Stimulated activated CD8-positive, alpha-beta memory T cell treated with anti-CD3 and anti-CD28 coated beads, Interleukin-4, amount 100 ng/mL, for 4 hours (primary cell): Measurements from ENCODE around the gene EDA.

Source experiments
- DNase-seq, 2 donors: peaks; one replicate each; pipeline ENCODE4 v3.0.0-alpha.2; 2020; ENCODE audit warnings: low read depth in 2 of 2, low spot score in 1 of 2

The EDA gene

DNA sequence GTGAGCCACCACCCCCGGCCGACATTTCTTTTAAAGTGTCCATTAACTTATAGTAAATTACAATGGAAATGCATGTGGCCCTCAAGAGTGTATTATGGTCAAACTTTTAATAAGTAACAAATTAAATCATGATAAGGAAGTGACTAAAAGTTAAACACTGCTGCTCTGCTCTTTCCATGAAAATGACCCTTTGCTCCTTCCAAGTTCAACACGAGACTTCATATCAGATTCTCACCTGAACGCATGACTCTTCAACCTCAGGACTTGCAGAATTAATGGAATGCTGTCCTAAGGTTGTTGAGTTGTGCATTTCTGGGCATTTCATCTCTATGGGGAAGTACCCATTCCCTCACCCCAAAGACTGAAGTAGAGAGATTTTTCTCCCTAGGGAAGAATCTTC lies 406.7 kb downstream of the EDA start:
- no peak for DNase-seq

DNA sequence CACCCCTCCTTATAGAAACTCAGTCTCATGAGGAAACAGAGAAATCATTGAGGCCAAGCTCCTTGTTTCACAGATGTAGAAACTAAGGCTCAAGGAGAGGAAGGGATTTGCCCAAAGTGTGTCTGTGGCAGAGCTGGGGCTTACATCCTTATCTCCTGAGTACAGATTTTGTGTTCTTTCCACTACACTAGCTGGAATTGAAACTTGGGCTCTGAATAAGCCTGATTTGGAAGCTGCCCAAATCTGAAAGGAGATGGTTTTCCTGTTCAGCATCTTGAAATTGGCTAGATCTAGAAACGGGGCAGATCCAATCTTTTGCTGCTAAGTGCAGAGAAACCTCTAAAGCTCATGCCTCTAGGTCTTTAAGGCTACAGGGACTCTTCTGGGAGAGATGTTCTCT lies 409.6 kb downstream of the EDA start:
- no peak for DNase-seq

DNA sequence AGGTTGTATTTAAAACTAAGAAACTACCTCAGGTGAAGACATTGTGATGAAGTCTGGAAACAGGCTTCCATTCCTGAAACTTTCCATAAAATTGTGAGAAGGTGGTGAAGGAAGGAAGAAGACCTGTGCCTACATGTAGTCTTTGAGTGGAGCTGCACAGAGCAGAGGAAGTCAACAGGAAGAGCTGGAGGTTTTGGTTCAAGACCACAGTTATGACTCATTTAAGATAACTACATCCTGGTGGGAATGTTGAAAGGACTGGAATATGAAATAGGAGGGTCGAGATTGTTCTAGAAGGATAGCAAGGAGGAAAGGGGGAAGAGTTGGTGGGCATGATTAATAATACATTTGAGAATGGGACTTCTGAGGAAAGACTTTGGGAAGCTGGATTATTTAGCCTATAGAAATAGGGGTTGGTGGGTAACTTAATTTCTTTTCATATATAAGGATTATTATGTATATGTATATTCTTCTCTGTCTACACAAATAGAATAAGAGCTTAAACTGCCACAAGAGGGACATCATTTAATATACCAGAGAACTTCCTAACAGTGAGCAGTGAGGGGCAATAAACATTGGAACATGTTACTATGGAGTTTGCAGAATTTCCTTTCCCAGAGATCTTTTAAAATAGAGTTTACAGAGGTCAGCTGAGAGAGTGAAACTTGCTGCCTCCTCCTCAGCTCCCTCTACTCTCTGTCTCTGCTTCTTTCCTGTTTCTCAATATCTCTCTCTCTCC lies 410.4 kb downstream of the EDA start:
- no peak for DNase-seq

DNA sequence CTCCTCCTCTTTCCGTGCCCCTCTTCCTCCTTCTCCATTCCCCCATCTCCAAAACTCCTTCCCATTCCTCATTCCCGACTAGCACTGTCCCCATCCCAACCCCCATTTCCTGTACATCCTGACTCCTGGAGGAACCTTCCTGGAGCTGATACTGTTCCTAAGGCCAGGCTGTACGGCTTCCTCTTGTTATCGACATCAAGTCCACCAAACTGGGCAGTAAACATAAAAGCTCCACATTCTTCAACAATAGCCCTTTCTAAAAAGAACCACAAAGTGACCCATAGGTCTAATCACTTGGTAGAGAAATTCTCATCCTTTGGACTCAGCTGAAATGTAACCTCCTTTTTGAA lies 410.9 kb downstream of the EDA start:
- DNase-seq, result no peak

DNA sequence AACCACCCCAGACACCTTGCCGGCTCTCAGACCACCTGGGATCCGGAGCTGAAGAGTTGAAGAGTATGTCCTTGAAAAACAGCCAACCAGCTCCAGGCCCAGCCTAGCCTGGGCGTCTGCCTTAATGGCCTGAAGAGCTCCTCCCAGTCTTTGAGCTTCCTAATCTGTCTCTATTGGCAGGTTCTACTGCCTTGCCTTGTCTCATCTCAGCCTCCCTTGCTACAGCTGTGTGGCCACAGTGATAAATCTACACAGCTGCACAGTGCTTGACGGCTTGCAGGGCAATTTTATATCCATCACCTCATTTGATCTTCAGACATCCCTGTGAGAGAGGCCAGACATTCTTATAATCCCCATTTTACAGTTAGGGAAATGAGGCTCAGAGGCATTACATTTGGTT lies 413.9 kb downstream of the EDA start:
- no peak for DNase-seq

DNA sequence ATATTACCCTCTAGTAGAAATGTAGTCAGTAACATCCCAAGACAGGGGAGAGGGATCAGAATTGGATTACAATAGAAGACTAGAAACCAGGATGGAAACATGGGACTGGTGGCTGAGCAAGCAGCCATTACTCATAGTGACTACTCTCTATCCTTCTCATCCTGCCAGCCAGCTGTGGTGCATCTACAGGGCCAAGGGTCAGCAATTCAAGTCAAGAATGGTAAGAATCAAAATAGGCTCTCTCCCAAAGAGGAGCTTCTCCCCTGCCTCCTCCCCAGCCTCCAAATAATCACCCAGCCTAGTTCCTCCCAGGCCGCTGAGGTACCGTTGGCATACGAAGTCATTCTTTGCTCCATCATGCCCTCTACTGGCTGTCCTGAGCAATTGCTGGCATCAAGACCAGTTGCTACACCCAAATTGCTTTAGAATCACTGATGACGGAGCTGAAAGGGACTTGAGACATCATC lies 414.4 kb downstream of the EDA start:
- no peak for DNase-seq

DNA sequence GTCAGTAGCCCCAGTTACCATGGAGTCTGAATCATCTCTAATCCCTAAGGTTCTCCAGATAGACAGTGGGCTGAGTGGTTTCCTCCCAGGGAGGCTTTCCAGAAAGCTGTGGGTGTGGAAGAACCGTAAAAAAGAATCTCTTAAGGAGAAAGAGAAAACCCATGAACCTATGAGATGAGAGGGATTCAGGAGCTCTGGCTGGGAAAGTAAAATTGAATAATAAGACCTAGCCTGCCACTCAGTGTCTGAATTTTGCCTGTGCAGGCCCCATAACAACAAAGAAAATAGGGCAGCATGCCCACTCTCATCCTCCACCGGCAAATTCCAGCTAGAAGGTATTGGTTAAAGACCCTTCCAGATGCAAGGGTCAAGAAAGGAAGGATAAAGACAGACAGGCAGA lies 416.9 kb downstream of the EDA start:
- DNase-seq, result no peak

DNA sequence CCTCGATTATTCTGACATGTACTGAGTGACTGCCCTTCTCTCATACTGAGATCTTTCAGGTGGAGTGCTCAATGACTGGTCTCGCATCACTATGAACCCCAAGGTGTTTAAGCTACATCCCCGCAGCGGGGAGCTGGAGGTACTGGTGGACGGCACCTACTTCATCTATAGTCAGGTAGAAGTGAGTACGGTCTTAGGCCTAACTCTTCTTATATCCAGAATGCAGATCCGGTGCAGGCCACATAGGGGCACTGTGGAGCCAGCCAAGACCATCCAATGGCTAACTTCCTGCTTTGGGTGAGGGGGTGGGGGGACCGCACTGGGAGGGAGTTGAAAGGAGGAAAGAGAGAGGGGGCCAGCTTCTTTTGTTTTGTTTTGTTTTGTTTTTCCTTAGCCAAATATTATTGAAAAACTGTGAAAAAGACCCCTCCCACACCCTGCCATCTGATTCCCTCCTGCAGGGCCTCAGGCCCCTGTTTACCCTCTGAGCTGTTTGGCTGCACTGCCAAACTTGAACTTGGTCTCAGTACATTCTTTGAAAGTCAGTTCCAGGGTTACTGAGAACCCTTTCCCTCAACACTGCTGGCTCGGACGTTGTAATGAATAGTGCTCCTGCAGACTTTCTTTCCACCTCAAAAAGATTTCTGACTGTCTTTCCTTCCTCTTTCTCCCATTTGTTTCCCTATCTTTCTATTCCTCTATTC lies 417.6 kb downstream of the EDA start:
- no peak for DNase-seq

DNA sequence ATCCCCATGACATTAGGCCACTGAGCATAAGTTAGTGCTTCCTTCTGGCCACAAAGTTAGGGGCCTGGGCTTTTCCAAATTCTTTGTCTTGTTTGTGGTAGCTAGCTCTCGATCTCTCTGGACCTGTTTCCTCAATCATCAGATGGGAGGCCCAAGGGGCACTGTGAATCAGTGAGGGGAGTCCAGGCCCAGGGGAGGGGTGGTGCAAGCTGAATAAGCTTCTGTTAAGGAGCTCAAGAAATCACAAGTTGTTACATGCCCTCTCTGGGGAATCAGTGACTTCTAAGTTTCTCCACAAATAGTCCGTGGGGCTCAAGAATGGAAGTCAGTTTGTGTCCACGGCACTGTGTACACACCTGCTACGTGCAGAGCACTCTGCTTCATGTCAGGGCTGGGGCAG lies 418.7 kb downstream of the EDA start:
- no peak for DNase-seq

DNA sequence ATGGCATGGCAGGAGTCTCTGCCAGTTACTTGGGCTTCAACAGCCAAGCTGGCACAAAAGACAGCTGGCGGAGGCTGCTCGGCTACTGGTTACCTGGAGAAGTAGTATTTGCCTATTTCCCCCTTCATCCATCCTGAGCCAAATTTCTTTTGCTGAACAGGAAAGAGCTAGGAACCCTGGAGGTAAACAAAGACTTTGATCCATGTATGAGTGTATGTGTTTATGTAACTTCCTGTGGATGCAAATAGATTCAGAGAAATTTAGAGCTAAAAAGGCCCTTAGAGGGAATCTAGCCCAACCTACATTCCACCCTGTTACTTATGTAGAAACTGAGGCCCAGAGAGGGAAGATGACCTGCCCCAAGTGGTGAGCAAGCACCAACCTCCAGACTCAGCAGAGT lies 422.6 kb downstream of the EDA start:
- DNase-seq, result no peak

DNA sequence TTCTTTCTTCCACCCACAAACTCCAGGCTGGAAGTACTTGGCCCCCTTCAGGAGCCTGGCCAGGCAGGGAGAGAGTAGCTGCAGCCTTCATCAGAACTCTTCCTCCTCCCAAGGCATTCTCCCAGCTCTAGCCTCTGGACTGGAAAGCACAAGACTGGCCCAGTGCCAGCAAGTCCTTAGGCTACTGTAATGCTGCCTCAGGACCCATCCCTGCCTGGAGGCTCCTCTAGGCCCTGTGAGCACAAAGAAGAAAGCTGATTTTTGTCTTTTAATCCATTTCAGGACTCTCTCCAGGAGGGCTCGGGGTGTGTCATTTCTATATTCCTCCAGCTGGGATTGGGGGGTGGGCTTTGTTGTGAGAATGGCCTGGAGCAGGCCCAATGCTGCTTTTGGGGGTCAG lies 423.0 kb downstream of the EDA start:
- DNase-seq, result no peak

DNA sequence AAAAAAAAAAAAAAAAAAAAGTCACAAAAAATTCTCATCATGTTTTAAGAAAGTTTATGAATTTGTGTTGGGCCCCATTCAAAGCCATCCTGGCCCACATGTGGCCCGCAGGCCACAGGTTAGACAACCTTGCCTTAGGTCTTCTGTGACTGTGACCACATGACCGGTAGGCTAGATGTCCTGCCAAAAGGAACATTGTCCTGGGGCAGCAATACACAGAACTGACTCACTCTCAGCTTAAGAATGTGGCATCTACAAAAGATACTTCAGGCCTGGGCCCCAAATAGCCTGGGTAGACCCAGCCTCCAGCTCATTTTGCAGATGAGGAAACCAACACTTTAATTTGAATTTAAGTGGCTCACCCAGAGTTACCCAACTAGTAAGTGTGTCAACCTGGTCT lies 423.8 kb downstream of the EDA start:
- no peak for DNase-seq

DNA sequence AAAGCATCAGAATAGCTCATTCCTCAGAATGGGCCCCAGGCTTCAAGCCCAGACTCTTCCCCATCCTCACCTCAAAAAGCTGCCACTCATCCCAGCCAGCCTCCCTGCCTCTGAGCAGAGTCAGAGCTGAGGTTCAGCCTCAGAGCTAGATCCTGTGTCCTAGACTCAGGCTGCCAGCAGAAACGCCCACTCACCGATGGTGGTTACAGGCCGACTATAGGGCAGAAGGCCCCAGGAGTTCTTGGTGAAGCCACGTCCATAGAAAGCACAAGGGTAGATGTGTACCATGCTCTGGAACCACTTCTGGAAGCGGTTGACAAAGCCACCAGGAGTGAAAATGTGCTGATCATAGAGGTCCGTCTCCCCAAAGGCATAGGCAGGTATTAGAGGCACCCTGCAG lies 426.1 kb downstream of the EDA start:
- no peak for DNase-seq

DNA sequence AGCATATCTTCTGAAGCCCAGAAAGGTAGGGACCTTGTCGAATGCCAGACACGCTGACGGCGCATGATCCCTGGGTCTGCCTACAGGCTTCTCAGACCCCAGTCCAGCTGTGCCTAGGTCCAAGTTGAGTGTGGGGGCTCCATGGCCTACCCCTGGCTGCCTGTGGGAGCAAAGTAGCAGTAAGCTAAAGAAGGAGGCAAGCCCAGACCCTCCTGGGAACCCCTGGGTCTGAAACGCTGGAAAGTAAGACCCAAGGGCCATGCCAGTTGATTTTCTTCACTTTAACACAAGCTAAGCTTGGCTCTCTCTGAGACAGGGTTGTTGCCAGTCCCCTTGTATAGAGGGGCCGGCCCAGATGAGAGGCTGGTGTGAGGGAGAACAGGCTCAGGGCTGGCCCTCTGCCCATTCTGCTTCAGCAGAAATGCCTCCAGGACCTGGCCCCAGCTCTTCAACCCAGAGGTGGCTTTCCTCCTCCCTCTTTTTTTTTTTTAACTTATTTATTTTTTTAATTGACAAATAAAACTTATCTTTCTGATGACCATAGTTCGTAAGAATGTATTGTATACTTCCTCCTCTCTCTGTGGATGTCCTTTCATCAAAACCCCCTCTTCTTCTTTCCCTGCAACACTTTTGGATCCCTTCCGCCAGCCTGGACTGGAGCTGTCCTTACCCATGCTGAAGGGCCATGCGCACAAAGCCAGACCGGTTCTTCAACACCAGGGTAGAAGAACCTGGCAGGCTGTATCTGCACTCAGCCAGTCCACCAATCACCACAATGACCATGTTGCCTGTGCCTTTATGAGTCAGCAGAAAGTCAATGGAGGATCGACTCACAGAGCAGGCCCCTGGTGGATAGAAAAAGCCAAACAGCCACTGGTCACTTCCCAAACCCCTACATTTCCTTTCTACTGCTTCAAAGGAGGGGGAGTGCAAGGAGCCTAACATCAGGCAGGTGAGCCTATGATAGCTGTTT lies 426.8 kb downstream of the EDA start:
- DNase-seq, result no peak

DNA sequence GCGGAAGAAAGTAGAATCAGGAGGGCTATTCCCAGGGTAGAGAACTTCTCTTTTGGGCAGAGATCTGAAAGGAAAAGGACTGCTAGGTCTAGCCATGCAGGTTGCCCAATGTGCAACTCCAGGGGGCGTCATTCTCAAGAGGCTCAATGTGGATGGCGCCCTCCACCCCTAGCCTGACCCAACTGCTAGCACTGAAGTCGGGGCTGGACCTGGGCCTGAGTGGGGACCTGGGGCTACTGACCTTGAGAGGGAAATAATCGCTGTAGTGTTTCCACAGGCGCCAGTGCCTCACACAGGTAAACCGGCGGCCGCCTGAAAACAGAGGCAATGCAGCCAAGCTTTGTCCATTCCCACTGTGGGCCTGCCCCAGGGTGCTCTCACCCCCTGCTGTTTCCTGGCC lies 427.8 kb downstream of the EDA start:
- DNase-seq, result no peak

DNA sequence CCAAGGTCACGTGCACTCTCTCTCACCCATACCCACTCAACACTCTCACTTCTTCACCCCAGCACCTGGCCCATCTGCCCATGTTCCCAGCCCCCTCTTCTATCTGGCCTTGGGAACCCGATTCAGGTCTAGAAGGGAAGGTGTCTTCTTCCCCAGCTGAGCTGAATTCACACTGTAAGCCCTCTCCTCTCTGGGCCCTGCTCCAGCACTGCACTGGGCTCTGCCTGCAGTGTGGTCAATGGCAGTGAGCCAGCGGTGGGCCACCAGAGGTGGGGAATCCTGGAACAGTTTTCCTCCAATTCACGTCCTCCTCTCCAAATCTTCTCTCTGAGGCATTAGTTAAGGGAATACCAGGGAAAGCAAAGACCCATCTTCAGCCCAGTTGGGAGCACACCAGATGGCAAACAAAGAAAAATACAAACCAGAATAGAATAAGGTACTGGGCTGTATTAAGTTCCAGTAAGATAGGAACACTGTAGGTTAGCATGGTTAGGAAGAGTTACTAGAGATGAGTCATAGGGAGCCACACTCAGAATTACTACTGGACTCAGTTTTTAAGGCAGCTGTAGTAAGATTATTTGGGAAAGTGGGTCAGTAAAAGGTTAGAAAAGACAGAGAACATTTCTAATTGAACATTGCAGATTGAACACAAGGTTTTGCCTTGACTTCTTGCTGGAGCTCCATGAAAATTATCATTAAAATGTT lies 428.8 kb downstream of the EDA start:
- DNase-seq, result no peak

DNA sequence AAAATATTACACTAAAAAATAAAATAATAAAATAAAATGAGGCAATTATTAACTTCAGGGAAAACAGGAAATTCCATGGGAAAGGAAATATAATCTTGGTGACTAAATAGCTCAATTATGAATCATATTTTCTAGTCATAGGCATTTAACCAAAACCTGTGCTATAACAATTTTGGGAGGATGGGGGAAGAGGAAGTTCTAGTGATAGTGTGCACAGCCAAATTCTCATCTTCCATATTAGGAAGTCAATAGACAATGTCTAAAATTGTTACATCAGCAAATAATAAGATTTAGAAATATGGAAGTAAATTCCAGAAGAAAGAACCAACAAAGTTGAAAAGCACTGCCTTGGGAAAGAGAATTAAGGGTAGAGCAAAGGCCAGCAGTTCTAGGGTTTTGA lies 431.1 kb downstream of the EDA start:
- no peak for DNase-seq

DNA sequence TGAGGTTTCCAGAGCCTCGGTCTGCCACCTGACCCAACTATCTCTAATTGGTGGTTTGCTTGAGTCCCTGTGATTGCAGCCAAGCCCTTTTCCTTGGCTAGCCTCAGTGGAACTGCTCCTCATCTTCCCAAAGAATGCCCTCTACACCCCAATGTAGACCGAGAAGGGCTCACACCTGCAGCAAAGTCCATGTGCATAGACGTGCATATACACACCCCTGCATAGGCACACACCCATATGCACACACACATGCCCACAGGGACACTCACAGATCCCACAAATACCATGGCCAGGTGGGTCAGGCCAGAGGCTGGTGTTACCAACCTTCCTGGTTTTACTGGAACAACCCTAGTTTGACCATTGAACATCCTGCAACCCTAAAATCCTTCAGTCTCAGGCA lies 433.5 kb downstream of the EDA start:
- no peak for DNase-seq

DNA sequence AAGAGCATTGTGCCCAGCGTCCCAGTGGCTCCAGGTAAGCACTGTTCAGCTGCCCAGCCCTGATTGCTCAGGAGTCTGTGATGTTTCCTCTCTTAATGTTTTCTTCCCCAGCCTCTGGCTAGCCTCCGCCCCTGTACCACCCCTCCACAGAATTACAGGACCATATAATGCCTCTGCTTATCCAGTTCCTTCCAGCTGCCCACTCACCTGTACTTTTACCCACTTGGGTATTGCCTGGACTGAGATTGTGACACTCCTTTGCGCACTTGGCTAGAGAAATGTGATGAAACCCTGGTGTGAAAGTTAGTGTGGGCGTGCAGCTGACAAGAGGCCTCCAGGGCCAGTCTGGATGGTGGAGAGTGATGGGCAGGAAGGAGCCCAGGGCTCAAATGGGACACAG lies 434.0 kb downstream of the EDA start, which contains the start of gene AWAT2:
Gene AWAT2 (minus strand): TSS at position 14 of the 400 bp plus-strand sequence. CDS start 6 bp downstream, at position 8.
- DNase-seq, result no peak

DNA sequence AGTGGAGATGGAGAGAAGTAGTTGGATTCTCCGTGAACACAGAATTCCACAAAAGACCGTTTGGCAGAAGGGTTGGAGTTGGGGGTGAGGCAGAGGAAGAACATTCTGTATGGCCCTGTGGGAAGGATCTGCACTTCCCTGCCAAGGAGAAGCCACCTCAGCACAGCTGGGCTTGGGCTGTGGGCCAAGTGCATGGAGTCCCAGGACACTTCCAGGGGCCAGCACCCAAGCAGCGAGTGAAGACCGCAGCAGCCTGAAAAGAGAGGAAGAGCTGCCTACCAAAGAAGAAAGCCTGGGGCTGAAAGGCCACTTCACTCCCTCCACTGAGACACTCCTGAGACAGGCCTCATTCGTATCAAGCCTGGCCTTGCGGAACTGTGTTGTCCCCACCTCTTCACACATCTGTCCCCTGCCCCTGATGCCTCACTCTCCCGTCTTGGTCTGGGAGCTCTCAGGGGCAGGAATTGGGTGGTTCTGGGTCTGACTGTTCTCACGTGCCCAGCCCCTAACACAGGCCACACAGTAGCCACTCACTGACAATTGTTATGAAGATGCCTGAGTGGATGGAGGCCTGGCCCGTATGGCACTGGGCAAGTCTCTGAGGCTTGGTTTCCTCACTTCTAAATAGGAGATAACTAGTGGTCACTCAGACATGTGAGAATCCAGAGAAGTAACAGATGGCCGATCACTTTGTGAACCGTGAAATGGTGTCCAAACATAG lies 437.1 kb downstream of the EDA start:
- DNase-seq, result no peak
